ENCODE results near the gene RBMS1.

The RBMS1 gene

GRCh38 chr2:160288324-160288723 lies 205.3 kb downstream of the RBMS1 start:
- H3K27me3 Mint-ChIP-seq, result no peaks in the 10 kb centered on the region
- H3K4me1 Mint-ChIP-seq, result peaks cover 14% of the 10 kb centered on the region
- peak overlapping the region in 1 of 2 donors; percentile 69 for H3K27ac Mint-ChIP-seq
- ATAC-seq (no peak), DNase-seq (no peak)
- no peaks in the 10 kb centered on the region for H3K9me3 Mint-ChIP-seq
- H3K4me3 Mint-ChIP-seq, result no peak overlapping the region

- no peak for DNase-seq
- H3K4me3 Mint-ChIP-seq, result no peak overlapping the region
- H3K27me3 Mint-ChIP-seq, result no peaks in the 10 kb centered on the region
- peaks cover 14% of the 10 kb centered on the region for H3K4me1 Mint-ChIP-seq
- H3K9me3 Mint-ChIP-seq, result no peaks in the 10 kb centered on the region
- ATAC-seq, result no peak
- H3K27ac Mint-ChIP-seq, result no peak overlapping the region
Measured at GRCh38 chr2:160287476-160287875, 206.1 kb downstream of the RBMS1 start.

GRCh38 chr2:160286551-160286950 lies 207.1 kb downstream of the RBMS1 start:
- Mint-ChIP-seq H3K4me3 (no peak overlapping the region), H3K9me3 (no peaks in the 10 kb centered on the region), H3K27ac (no peak overlapping the region), H3K27me3 (no peaks in the 10 kb centered on the region), H3K4me1 (peaks cover 14% of the 10 kb centered on the region)
- DNase-seq (no peak), ATAC-seq (no peak)

GRCh38 chr2:160283675-160284074 lies 209.9 kb downstream of the RBMS1 start:
- Mint-ChIP-seq H3K27me3 (no peaks in the 10 kb centered on the region), H3K9me3 (no peaks in the 10 kb centered on the region), H3K4me3 (no peak overlapping the region), H3K4me1 (peaks cover 16% of the 10 kb centered on the region), H3K27ac (no peak overlapping the region)
- no peak for DNase-seq
- ATAC-seq, result no peak

- ATAC-seq, result no peak
- Mint-ChIP-seq H3K4me3 (no peak overlapping the region), H3K4me1 (peaks cover 19% of the 10 kb centered on the region), H3K9me3 (no peaks in the 10 kb centered on the region), H3K27ac (no peak overlapping the region), H3K27me3 (no peaks in the 10 kb centered on the region)
- DNase-seq, result no peak
Measured at GRCh38 chr2:160282063-160282580, 211.5 kb downstream of the RBMS1 start.

GRCh38 chr2:160281213-160281612 lies 212.4 kb downstream of the RBMS1 start:
- no peaks in the 10 kb centered on the region for H3K9me3 Mint-ChIP-seq
- no peaks in the 10 kb centered on the region for H3K27me3 Mint-ChIP-seq
- ATAC-seq (no peak), DNase-seq (no peak)
- H3K4me3 Mint-ChIP-seq, result no peak overlapping the region
- peaks cover 19% of the 10 kb centered on the region for H3K4me1 Mint-ChIP-seq
- peak overlapping the region in 1 of 2 donors; percentile 21 for H3K27ac Mint-ChIP-seq

GRCh38 chr2:160279813-160280465 lies 213.7 kb downstream of the RBMS1 start:
- Mint-ChIP-seq H3K9me3 (no peaks in the 10 kb centered on the region), H3K27ac (peak overlapping the region in 1 of 2 donors; percentile 2), H3K27me3 (no peaks in the 10 kb centered on the region), H3K4me3 (peak overlapping the region; percentile 13 to 24), H3K4me1 (peaks cover 19% of the 10 kb centered on the region)
- DNase-seq, result no peak
- peak; percentile 49 for ATAC-seq

- H3K9me3 Mint-ChIP-seq, result no peaks in the 10 kb centered on the region
- no peak overlapping the region for H3K27ac Mint-ChIP-seq
Measured at GRCh38 chr2:160278879-160279177, 214.8 kb downstream of the RBMS1 start.

GRCh38 chr2:160278101-160278878 lies 215.3 kb downstream of the RBMS1 start:
- no peak for DNase-seq
- peaks cover 19% of the 10 kb centered on the region for H3K4me1 Mint-ChIP-seq
- no peak overlapping the region for H3K4me3 Mint-ChIP-seq
- H3K27me3 Mint-ChIP-seq, result no peaks in the 10 kb centered on the region
- H3K9me3 Mint-ChIP-seq, result no peaks in the 10 kb centered on the region
- ATAC-seq, result peak; percentile 77
- H3K27ac Mint-ChIP-seq, result peak overlapping the region; percentile 42 to 77

More at GRCh38 chr2:160278879-160279177, 214.8 kb downstream of the RBMS1 start:
- Mint-ChIP-seq H3K4me1 (peaks cover 19% of the 10 kb centered on the region), H3K4me3 (no peak overlapping the region), H3K27me3 (no peaks in the 10 kb centered on the region)
- DNase-seq (no peak), ATAC-seq (no peak)

GRCh38 chr2:160277151-160277550 lies 216.5 kb downstream of the RBMS1 start:
- no peak for ATAC-seq
- Mint-ChIP-seq H3K4me1 (peaks cover 23% of the 10 kb centered on the region), H3K4me3 (no peak overlapping the region), H3K9me3 (no peaks in the 10 kb centered on the region), H3K27ac (no peak overlapping the region), H3K27me3 (no peaks in the 10 kb centered on the region)
- DNase-seq, result no peak

- DNase-seq (no peak), ATAC-seq (no peak)
- Mint-ChIP-seq H3K4me1 (peaks cover 26% of the 10 kb centered on the region), H3K27me3 (no peaks in the 10 kb centered on the region), H3K4me3 (no peak overlapping the region), H3K27ac (no peak overlapping the region), H3K9me3 (no peaks in the 10 kb centered on the region)
Measured at GRCh38 chr2:160275656-160276055, 218.0 kb downstream of the RBMS1 start.

GRCh38 chr2:160271171-160272086 lies 222.2 kb downstream of the RBMS1 start:
- H3K9me3 Mint-ChIP-seq, result no peaks in the 10 kb centered on the region
- H3K27ac Mint-ChIP-seq, result no peak overlapping the region

GRCh38 chr2:160270571-160271113 lies 223.0 kb downstream of the RBMS1 start:
- H3K9me3 Mint-ChIP-seq, result no peaks in the 10 kb centered on the region

More at GRCh38 chr2:160271171-160272086, 222.2 kb downstream of the RBMS1 start:
- Mint-ChIP-seq H3K4me1 (peaks cover 36% of the 10 kb centered on the region), H3K27me3 (peaks cover 10% of the 10 kb centered on the region), H3K4me3 (no peak overlapping the region)
- ATAC-seq (no peak), DNase-seq (no peak)

GRCh38 chr2:160269803-160270570 lies 223.6 kb downstream of the RBMS1 start:
- peaks cover 50% of the 10 kb centered on the region for H3K4me1 Mint-ChIP-seq
- H3K27ac Mint-ChIP-seq, result peak overlapping the region; percentile 63 to 72
- DNase-seq (peak; percentile 72 to 74), ATAC-seq (peak; percentile 73)
- H3K27me3 Mint-ChIP-seq, result peaks cover 10% of the 10 kb centered on the region
- no peaks in the 10 kb centered on the region for H3K9me3 Mint-ChIP-seq
- peak overlapping the region; percentile 79 to 85 for H3K4me3 Mint-ChIP-seq

More at GRCh38 chr2:160270571-160271113, 223.0 kb downstream of the RBMS1 start:
- Mint-ChIP-seq H3K27ac (peak overlapping the region; percentile 12 to 22), H3K4me3 (peak overlapping the region; percentile 40 to 85), H3K27me3 (peaks cover 10% of the 10 kb centered on the region), H3K4me1 (peaks cover 44% of the 10 kb centered on the region)
- DNase-seq (no peak), ATAC-seq (no peak)

Data from stimulated activated naive CD8-positive, alpha-beta T cell treated with anti-CD3 and anti-CD28 coated beads, Interleukin-15, amount 100 ng/mL, for 72 hours (primary cell).